OCI-LY7 (cell line): ENCODE results near the gene XPO4. TPM values are rescaled to one million over a fixed set of nuclear protein-coding genes. Genes with fewer than 3 reads are reported as not detected.
"Not testable (repeated sequence)": the region's sequence is repeated elsewhere in the genome, so short reads cannot be mapped to it uniquely, and the experiment has no call there.

Experiments used
- BruUV-seq: library from RNA; stranded (reverse); fragments of 400-500 nt; replicated peaks from 2 replicates; lab custom pipeline; 2021; lab: Mats Ljungman, UMichigan
- CTCF ChIA-PET: fragments of 300-600 bp; sonication (Branson Sonifier 250); formaldehyde crosslinking; loops from one replicate; lab custom pipeline; 2022; ENCODE audit warnings: antibody characterized with exemption; ENCODE audit not compliant: unreplicated experiment; lab: Charles Lee
- POLR2A ChIA-PET: fragments of 300-600 bp; sonication (Branson Sonifier 250); formaldehyde crosslinking; loops from one replicate; lab custom pipeline; 2022; ENCODE audit warnings: antibody characterized with exemption; lab: Charles Lee
- DNase-seq: peaks from one replicate; pipeline ENCODE4 v3.0.0-alpha.2; 2015; ENCODE audit warnings: low spot score
- H2AFZ ChIP-seq: fragments of 200-600 bp; sonication (generic), shearing (Covaris generic); 2 replicates; pipeline ENCODE4 v1.6.1; 2014; ENCODE audit warnings: mild to moderate bottlenecking, antibody characterized with exemption, low read length, moderate library complexity
- H3K27ac ChIP-seq: fragments of 200-600 bp; sonication (generic); 2 replicates; pipeline ENCODE4 v1.5.1; 2014; ENCODE audit warnings: mixed run types, low read depth, mild to moderate bottlenecking, moderate library complexity, low read length, inconsistent platforms; ENCODE audit not compliant: poor library complexity, severe bottlenecking
- H3K36me3 ChIP-seq: fragments of 200-600 bp; sonication (generic); 2 replicates; pipeline ENCODE4 v1.6.1; 2014; ENCODE audit warnings: mild to moderate bottlenecking, antibody characterized with exemption, low read length, moderate library complexity, mixed read lengths; ENCODE audit not compliant: insufficient read depth
- H3K4me1 ChIP-seq: fragments of 200-600 bp; sonication (generic); 2 replicates; pipeline ENCODE4 v1.5.1; 2014; ENCODE audit warnings: mild to moderate bottlenecking, low read length; ENCODE audit not compliant: insufficient read depth, poor library complexity, severe bottlenecking
- H3K4me2 ChIP-seq: fragments of 200-600 bp; sonication (generic); 2 replicates; pipeline ENCODE4 v1.6.1; 2014; ENCODE audit warnings: mild to moderate bottlenecking, low read length
- H3K4me3 ChIP-seq: fragments of 200-600 bp; sonication (generic); 2 replicates; pipeline ENCODE4 v1.5.1; 2014; ENCODE audit warnings: mild to moderate bottlenecking, low read depth, low read length; ENCODE audit not compliant: poor library complexity, severe bottlenecking
- H3K79me2 ChIP-seq: fragments of 200-600 bp; sonication (generic); 2 replicates; pipeline ENCODE4 v1.6.1; 2016; ENCODE audit warnings: low read depth, mild to moderate bottlenecking, low read length, moderate library complexity, mixed read lengths; ENCODE audit not compliant: insufficient read depth
- H3K9me2 ChIP-seq: fragments of 200-600 bp; sonication (generic); 2 replicates; pipeline ENCODE4 v1.6.1; 2016; ENCODE audit warnings: mild to moderate bottlenecking, low read length, mixed read lengths; ENCODE audit not compliant: insufficient read depth
- H3K9me3 ChIP-seq: fragments of 200-600 bp; sonication (generic); 2 replicates; pipeline ENCODE4 v1.6.1; 2014; ENCODE audit warnings: mild to moderate bottlenecking, mixed run types, low read length, mixed read lengths
- H4K20me1 ChIP-seq: fragments of 200-600 bp; sonication (generic); 2 replicates; pipeline ENCODE4 v1.6.1; 2014; ENCODE audit warnings: mild to moderate bottlenecking, antibody characterized with exemption, low read length, moderate library complexity, mixed read lengths; ENCODE audit not compliant: insufficient read depth
- EZH2phosphoT487 ChIP-seq: fragments of 200-600 bp; sonication (generic); IDR thresholded peaks from 2 replicates; pipeline ENCODE4 v1.6.1; 2018; ENCODE audit warnings: low read depth, borderline replicate concordance, mild to moderate bottlenecking, mixed run types, antibody characterized with exemption, low read length, moderate library complexity, mixed read lengths
- intact Hi-C: fragments of 100-400 bp; cut with micrococcal nuclease; formaldehyde crosslinking; loops from one replicate; pipeline ENCODE4 v1.10.0; 2022; ENCODE audit not compliant: unreplicated experiment
- total RNA-seq, 2 experiments: library from RNA; depleted of rRNA in 1 of 2; stranded (reverse); fragments of >200 nt in 1 of 2; shearing (Covaris generic) in 1 of 2; gene quantifications; 2 replicates each; pipeline ENCODE4 v1.2.3, GENCODE V29; 2014 to 2022
- TF ChIP-seq, protein P1 (sequence below): fragments of 200-600 bp; sonication (generic); conservative IDR thresholded peaks from 2 replicates; pipeline ENCODE4 v1.5.1; 2014; ENCODE audit warnings: mild to moderate bottlenecking, antibody characterized with exemption, low read length, moderate library complexity, mixed read lengths

The XPO4 gene
- total RNA-seq, 2 experiments from 2014 or later = 20.6 to 26.9 TPM

DNA sequence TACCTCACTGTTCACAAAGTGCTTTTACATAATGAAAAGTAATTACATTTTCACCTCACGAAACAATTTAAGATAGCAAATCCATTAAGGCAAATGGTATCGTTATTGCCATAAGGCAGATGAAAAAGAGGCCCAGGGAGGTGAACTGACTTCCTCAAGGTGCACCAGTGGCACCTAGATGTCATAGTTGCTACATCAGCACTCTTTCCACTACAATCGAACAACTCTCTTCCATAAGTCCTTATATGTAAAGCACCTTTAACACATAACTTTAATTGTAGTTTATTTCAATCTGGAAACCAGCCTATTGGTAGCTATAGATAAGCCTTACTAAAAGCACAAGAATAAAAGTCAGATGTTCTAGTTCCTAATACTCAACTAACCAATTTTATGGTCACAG is 35.1 kb downstream of the XPO4 start:
- TF ChIP-seq EZH2phosphoT487 = no peak
- TF ChIP-seq, protein P1, sequence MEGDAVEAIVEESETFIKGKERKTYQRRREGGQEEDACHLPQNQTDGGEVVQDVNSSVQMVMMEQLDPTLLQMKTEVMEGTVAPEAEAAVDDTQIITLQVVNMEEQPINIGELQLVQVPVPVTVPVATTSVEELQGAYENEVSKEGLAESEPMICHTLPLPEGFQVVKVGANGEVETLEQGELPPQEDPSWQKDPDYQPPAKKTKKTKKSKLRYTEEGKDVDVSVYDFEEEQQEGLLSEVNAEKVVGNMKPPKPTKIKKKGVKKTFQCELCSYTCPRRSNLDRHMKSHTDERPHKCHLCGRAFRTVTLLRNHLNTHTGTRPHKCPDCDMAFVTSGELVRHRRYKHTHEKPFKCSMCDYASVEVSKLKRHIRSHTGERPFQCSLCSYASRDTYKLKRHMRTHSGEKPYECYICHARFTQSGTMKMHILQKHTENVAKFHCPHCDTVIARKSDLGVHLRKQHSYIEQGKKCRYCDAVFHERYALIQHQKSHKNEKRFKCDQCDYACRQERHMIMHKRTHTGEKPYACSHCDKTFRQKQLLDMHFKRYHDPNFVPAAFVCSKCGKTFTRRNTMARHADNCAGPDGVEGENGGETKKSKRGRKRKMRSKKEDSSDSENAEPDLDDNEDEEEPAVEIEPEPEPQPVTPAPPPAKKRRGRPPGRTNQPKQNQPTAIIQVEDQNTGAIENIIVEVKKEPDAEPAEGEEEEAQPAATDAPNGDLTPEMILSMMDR = no peak
- CTCF ChIA-PET = no interaction called here
- Histone ChIP-seq H3K27ac (no peak overlapping the region), H3K4me2 (no peak overlapping the region), H3K4me3 (no peak overlapping the region), H2AFZ (no peak overlapping the region), H4K20me1 (peaks cover 9% of the 10 kb centered on the region; the same call in 1 of the 2 replicates), H3K4me1 (no peaks in the 10 kb centered on the region), H3K36me3 (peaks cover 59% of the 10 kb centered on the region), H3K79me2 (peaks cover 99% of the 10 kb centered on the region), H3K9me2 (no peaks in the 10 kb centered on the region), H3K9me3 (no peaks in the 10 kb centered on the region)
- no peak for DNase-seq
- no TSS peak for BruUV-seq
- intact Hi-C loops = no loop called here
- POLR2A ChIA-PET = interaction anchor here (0.5 kb wide), 1 partner anchor 375 kb away, joined by 4 read pairs; no protein-coding TSS in a partner anchor

DNA sequence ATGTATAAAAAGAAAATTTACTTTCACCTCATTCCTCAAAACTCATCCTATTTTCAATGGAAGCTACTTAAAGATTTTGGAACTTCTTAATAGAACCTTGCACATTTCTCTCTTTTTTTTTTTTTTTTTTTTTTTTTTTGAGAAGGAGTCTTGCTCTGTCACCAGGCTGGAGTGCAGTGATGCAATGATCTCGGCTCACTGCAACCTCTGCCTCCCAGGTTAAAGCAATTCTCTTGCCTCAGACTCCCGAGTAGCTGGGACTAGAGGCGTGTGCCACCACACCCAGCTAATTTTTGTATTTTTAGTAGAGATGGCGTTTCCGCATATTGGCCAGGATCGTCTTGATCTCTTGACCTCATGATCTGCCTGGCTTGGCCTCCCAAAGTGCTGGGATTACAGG is 40.9 kb downstream of the XPO4 start:
- Histone ChIP-seq H3K79me2 (peaks cover 53% of the 10 kb centered on the region), H3K36me3 (peaks cover 85% of the 10 kb centered on the region)
- DNase-seq, H3K4me2 ChIP-seq, intact Hi-C loops, BruUV-seq, H2AFZ ChIP-seq, H3K9me3 ChIP-seq, H3K9me2 ChIP-seq, H3K4me3 ChIP-seq, CTCF ChIA-PET, H3K27ac ChIP-seq, H4K20me1 ChIP-seq, H3K4me1 ChIP-seq: not testable (repeated sequence)
- POLR2A ChIA-PET = interaction anchor here (1.6 to 1.7 kb wide), 2 partner anchors 12 to 14 kb away, joined by 4 to 6 read pairs; no protein-coding TSS in a partner anchor

DNA sequence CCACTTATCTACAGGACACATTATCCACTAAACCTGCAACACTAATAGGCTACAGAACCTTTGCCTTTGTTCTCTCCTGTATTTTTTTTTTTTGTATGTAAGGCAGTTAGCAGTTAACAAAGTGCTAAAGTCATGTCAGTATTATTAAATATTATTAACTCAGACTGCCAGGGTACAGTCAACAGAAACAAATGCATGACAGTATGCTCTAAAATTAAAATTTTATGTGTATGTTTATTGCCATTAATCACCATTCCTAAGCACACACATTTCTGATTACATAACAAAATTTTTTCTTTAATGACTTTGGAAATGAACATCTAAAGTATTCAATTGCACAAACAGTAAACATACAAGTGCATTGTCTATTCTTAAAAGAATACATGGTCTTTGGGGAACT is 41.7 kb downstream of the XPO4 start:
- Histone ChIP-seq H3K4me3 (no peak overlapping the region), H3K9me2 (no peaks in the 10 kb centered on the region), H3K9me3 (no peaks in the 10 kb centered on the region), H3K79me2 (peaks cover 45% of the 10 kb centered on the region), H4K20me1 (no peaks in the 10 kb centered on the region), H3K36me3 (peaks cover 84% of the 10 kb centered on the region), H2AFZ (no peak overlapping the region), H3K27ac (no peak overlapping the region), H3K4me2 (no peak overlapping the region), H3K4me1 (no peaks in the 10 kb centered on the region)
- TSS peak; percentile 9 for BruUV-seq
- ChIA-PET POLR2A (no interaction called here), CTCF (no interaction called here)
- no peak for DNase-seq
- no peak for TF ChIP-seq EZH2phosphoT487
- TF ChIP-seq, protein P1 = no peak
- intact Hi-C loops = no loop called here
